NT2/D1 (cell line): ENCODE data around the gene KITLG.
"Not testable (repeated sequence)": the region's sequence is repeated elsewhere in the genome, so short reads cannot be mapped to it uniquely, and the experiment has no call there.

Source experiments
- DNase-seq: peaks from one replicate; pipeline ENCODE4 v3.0.0-alpha.2; 2011; ENCODE audit warnings: low read depth, low spot score
- H3K27me3 ChIP-seq: 2 replicates; pipeline ENCODE4 v1.6.0; 2011; ENCODE audit warnings: mild to moderate bottlenecking; ENCODE audit not compliant: insufficient read length, insufficient read depth
- H3K36me3 ChIP-seq: 2 replicates; pipeline ENCODE4 v1.6.1; 2011; ENCODE audit warnings: mild to moderate bottlenecking, low read length, mixed read lengths; ENCODE audit not compliant: insufficient read depth, insufficient read length
- H3K4me1 ChIP-seq: 2 replicates; pipeline ENCODE4 v1.5.1; 2011; ENCODE audit not compliant: insufficient read depth, insufficient read length
- H3K4me3 ChIP-seq: 2 replicates; pipeline ENCODE4 v1.5.1; 2011; ENCODE audit warnings: low read depth; ENCODE audit not compliant: insufficient read length
- H3K9ac ChIP-seq: 2 replicates; pipeline ENCODE4 v1.6.0; 2011; ENCODE audit warnings: low read depth; ENCODE audit not compliant: insufficient read length
- H3K9me3 ChIP-seq: 2 replicates; pipeline ENCODE4 v1.5.1; 2011; ENCODE audit warnings: mild to moderate bottlenecking, low read length; ENCODE audit not compliant: insufficient read depth
- SUZ12 ChIP-seq: IDR thresholded peaks from 2 replicates; pipeline ENCODE4 v1.6.1; 2011; ENCODE audit not compliant: insufficient read length, insufficient read depth; ENCODE audit errors: extremely low read depth
- YY1 ChIP-seq: IDR thresholded peaks from 2 replicates; pipeline ENCODE4 v1.6.1; 2011; ENCODE audit not compliant: insufficient read length, insufficient read depth
- ZNF274 ChIP-seq: IDR thresholded peaks from 2 replicates; pipeline ENCODE4 v1.6.1; 2011; ENCODE audit warnings: mild to moderate bottlenecking, low read depth, low read length

KITLG gene

GRCh38 chr12:88516811-88517210, 63.5 kb downstream of the KITLG start:
- no peak for TF ChIP-seq SUZ12
- Histone ChIP-seq H3K27me3 (no peaks in the 10 kb centered on the region), H3K36me3 (no peaks in the 10 kb centered on the region), H3K4me3 (no peak overlapping the region), H3K9ac (no peak overlapping the region), H3K9me3 (no peaks in the 10 kb centered on the region), H3K4me1 (no peaks in the 10 kb centered on the region)
- DNase-seq = no peak

GRCh38 chr12:88510843-88511242, 69.4 kb downstream of the KITLG start:
- H3K27me3 ChIP-seq = no peaks in the 10 kb centered on the region

GRCh38 chr12:88509851-88510250, 70.4 kb downstream of the KITLG start:
- H3K36me3 ChIP-seq = no peaks in the 10 kb centered on the region
- H3K9me3 ChIP-seq = no peaks in the 10 kb centered on the region
- TF ChIP-seq SUZ12 = no peak
- no peak for TF ChIP-seq YY1
- TF ChIP-seq ZNF274 = no peak
- no peaks in the 10 kb centered on the region for H3K4me1 ChIP-seq
- no peak overlapping the region for H3K9ac ChIP-seq
- no peak for DNase-seq
- no peak overlapping the region for H3K4me3 ChIP-seq
- no peaks in the 10 kb centered on the region for H3K27me3 ChIP-seq

More at GRCh38 chr12:88510843-88511242, 69.4 kb downstream of the KITLG start:
- Histone ChIP-seq H3K36me3 (no peaks in the 10 kb centered on the region), H3K4me1 (no peaks in the 10 kb centered on the region), H3K4me3 (no peak overlapping the region), H3K9me3 (no peaks in the 10 kb centered on the region), H3K9ac (no peak overlapping the region)
- TF ChIP-seq ZNF274 (no peak), SUZ12 (no peak), YY1 (no peak)
- no peak for DNase-seq

DNA sequence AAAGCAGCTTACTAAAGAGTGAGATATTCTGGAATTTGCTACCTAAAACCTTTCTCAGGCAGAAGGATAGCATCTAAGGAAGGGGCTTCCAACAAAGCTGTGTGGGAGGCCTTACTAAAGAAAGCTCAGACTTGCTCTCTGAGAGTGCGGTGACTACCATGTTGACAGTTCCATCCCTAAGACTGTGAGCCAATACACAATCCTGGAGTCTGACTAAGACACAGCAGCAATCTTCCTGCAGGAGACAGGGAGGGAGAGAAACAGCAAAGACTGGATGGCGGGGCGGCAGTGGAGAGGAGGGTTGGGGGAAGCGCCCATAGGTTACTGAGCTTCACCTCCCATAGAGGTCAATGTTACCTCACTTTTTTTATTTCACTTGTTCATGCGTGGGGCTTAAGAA, 70.9 kb downstream of the KITLG start:
- H3K9me3 ChIP-seq = no peaks in the 10 kb centered on the region
- no peaks in the 10 kb centered on the region for H3K27me3 ChIP-seq
- no peak overlapping the region for H3K4me3 ChIP-seq
- H3K4me1 ChIP-seq = no peaks in the 10 kb centered on the region
- no peak overlapping the region for H3K9ac ChIP-seq
- no peak for TF ChIP-seq SUZ12
- TF ChIP-seq ZNF274 = no peak
- TF ChIP-seq YY1 = no peak
- no peaks in the 10 kb centered on the region for H3K36me3 ChIP-seq
- DNase-seq = no peak

DNA sequence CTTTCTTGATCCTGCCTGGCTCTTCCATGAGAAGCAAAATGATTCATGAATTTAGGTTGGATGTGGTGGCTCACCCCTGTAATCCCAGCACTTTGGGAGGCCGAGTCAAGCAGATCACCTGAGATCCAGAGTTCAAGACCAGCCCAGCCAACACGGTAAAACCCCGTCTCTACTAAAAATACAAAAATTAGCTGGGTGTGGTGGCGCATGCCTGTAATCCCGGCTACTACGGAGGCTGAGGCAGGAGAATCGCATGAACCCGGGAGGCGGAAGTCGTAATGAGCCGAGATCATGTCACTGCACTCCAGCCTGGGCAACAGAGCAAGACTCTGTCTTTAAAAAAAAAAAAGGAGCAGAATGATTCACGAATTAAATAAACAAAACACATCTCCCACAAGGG, 72.4 kb downstream of the KITLG start:
- H3K27me3 ChIP-seq, H3K9me3 ChIP-seq, H3K4me1 ChIP-seq, DNase-seq, H3K36me3 ChIP-seq, H3K4me3 ChIP-seq, H3K9ac ChIP-seq: not testable (repeated sequence)

DNA sequence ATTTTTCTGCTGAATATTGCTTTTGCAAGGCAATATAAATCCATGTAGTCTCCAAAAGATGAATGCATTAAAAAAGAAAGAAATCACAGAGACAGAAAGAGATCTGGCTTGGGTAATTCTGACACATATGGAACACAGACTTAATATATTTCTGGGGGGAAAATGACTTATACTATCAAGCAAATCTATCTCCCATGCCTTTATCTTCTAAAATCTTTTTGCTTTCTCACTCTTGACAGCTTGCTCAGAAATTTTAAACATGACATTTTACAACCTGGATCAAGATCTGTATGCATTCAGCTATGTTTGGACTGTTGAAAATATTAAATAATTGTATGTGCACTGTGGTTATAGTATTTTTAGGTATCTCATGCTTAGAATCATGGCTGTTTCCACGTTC, 73.0 kb downstream of the KITLG start:
- Histone ChIP-seq H3K9ac (no peak overlapping the region), H3K36me3 (no peaks in the 10 kb centered on the region), H3K9me3 (no peaks in the 10 kb centered on the region), H3K4me3 (no peak overlapping the region), H3K27me3 (no peaks in the 10 kb centered on the region), H3K4me1 (no peaks in the 10 kb centered on the region)
- TF ChIP-seq YY1 (no peak), SUZ12 (no peak), ZNF274 (no peak)
- DNase-seq = no peak

GRCh38 chr12:88505696-88506095, 74.6 kb downstream of the KITLG start:
- TF ChIP-seq ZNF274 (no peak), YY1 (no peak), SUZ12 (no peak)
- Histone ChIP-seq H3K9me3 (no peaks in the 10 kb centered on the region), H3K9ac (no peak overlapping the region), H3K27me3 (no peaks in the 10 kb centered on the region), H3K4me1 (no peaks in the 10 kb centered on the region), H3K4me3 (no peak overlapping the region), H3K36me3 (no peaks in the 10 kb centered on the region)
- DNase-seq = no peak

GRCh38 chr12:88503281-88503703, 77.0 kb downstream of the KITLG start:
- Histone ChIP-seq H3K4me3 (no peak overlapping the region), H3K9me3 (no peaks in the 10 kb centered on the region), H3K27me3 (no peaks in the 10 kb centered on the region), H3K9ac (no peak overlapping the region), H3K4me1 (no peaks in the 10 kb centered on the region), H3K36me3 (no peaks in the 10 kb centered on the region)
- DNase-seq = no peak
- no peak for TF ChIP-seq ZNF274
- TF ChIP-seq YY1 = no peak
- TF ChIP-seq SUZ12 = no peak
